Keratinocyte (primary cell): ENCODE results near the gene HSH2D. TPM values are rescaled to one million over a fixed set of nuclear protein-coding genes. Genes with fewer than 3 reads are reported as not detected.

ENCODE experiments used
- DNase-seq: peaks from one replicate; pipeline ENCODE4 v3.0.0-alpha.2; 2011; ENCODE audit warnings: low read depth, missing footprints, low spot score
- FAIRE-seq: peaks from 2 replicates; lab custom pipeline; 2011; peaks lifted over from hg19 to GRCh38; lab: Jason Lieb, UNC
- H2AFZ ChIP-seq: 2 replicates; pipeline ENCODE4 v1.6.0; 2012; ENCODE audit warnings: low read length, control low read depth, inconsistent platforms; ENCODE audit not compliant: control insufficient read depth
- H3K27ac ChIP-seq: 2 replicates; pipeline ENCODE4 v1.5.1; 2011; ENCODE audit warnings: low read length; ENCODE audit not compliant: control insufficient read depth, insufficient read depth
- H3K27me3 ChIP-seq: 3 replicates; pipeline ENCODE4 v1.6.0; 2011; ENCODE audit warnings: low read length; ENCODE audit not compliant: control insufficient read depth, insufficient read depth; ENCODE audit errors: extremely low read depth
- H3K36me3 ChIP-seq, 2 experiments: 2 replicates in 1 of 2; 3 replicates in 1 of 2; pipeline ENCODE4 v1.5.1; 2011; ENCODE audit warnings: low read length in 2 of 2, mild to moderate bottlenecking in 1 of 2; ENCODE audit not compliant: control insufficient read depth in 2 of 2, insufficient read depth in 2 of 2; ENCODE audit errors: extremely low read depth in 1 of 2
- H3K4me1 ChIP-seq: 3 replicates; pipeline ENCODE4 v1.5.1; 2011; ENCODE audit warnings: low read length; ENCODE audit not compliant: control insufficient read depth, insufficient read depth; ENCODE audit errors: extremely low read depth
- H3K4me2 ChIP-seq: 3 replicates; pipeline ENCODE4 v1.6.0; 2011; ENCODE audit warnings: low read depth, low read length; ENCODE audit not compliant: control insufficient read depth, insufficient read depth; ENCODE audit errors: extremely low read depth
- H3K4me3 ChIP-seq, 3 experiments: fragments of 200-600 bp in 1 of 3; sonication (generic) in 1 of 3; 2 replicates in 2 of 3; 3 replicates in 1 of 3; pipeline ENCODE4 v1.5.1; 2011 to 2016; ENCODE audit warnings: low read length in 3 of 3, mild to moderate bottlenecking in 3 of 3, control low read depth in 2 of 3, inconsistent platforms in 1 of 3, low read depth in 1 of 3, mixed read lengths in 1 of 3, mixed run types in 1 of 3, moderate library complexity in 1 of 3; ENCODE audit not compliant: control insufficient read depth in 2 of 3, insufficient read depth in 2 of 3; ENCODE audit errors: extremely low read depth in 1 of 3
- H3K79me2 ChIP-seq: 2 replicates; pipeline ENCODE4 v1.6.0; 2012; ENCODE audit warnings: low read length; ENCODE audit not compliant: control insufficient read depth, insufficient read depth
- H3K9ac ChIP-seq: 3 replicates; pipeline ENCODE4 v1.6.0; 2011; ENCODE audit warnings: low read length; ENCODE audit not compliant: control insufficient read depth, insufficient read depth; ENCODE audit errors: extremely low read depth
- H3K9me1 ChIP-seq: 3 replicates; pipeline ENCODE4 v1.6.0; 2011; ENCODE audit warnings: low read length; ENCODE audit not compliant: control insufficient read depth, insufficient read depth; ENCODE audit errors: extremely low read depth
- H3K9me3 ChIP-seq: 2 replicates; pipeline ENCODE4 v1.5.1; 2012; ENCODE audit warnings: low read depth, low read length; ENCODE audit not compliant: control insufficient read depth
- H4K20me1 ChIP-seq: 3 replicates; pipeline ENCODE4 v1.6.0; 2011; ENCODE audit warnings: low read length; ENCODE audit not compliant: control insufficient read depth, insufficient read depth; ENCODE audit errors: extremely low read depth
- EZH2 ChIP-seq: IDR thresholded peaks from one replicate; pipeline ENCODE4 v1.6.1; 2012; ENCODE audit warnings: inconsistent platforms, mild to moderate bottlenecking, low read length, moderate library complexity
- dilution Hi-C: fragments of 300-500 bp; cut with MboI; formaldehyde crosslinking; loops from one replicate; pipeline ENCODE4 v1.7.0; 2020; ENCODE audit warnings: low sequenced_read_pairs; ENCODE audit not compliant: extremely low pct_ligation_motif_present
- polyA plus RNA-seq, 5 experiments: library from polyadenylated mRNA; depleted of rRNA in 3 of 5; stranded (reverse) in 3 of 5; stranded (forward) in 1 of 5; unstranded in 1 of 5; fragments of >200 nt; gene quantifications; 1 replicate in 1 of 5; 2 replicates in 3 of 5; 3 replicates in 1 of 5; pipeline versions ENCODE4 v1.2.1 to v1.2.3, GENCODE V29; 2011 to 2012; ENCODE audit warnings: missing spikeins in 2 of 5, low read depth in 1 of 5, low replicate concordance in 1 of 5
- TF ChIP-seq, protein P1 (sequence below), 3 experiments: IDR thresholded peaks in 1 of 3; conservative IDR thresholded peaks in 1 of 3; optimal IDR thresholded peaks in 1 of 3; 2 replicates in 2 of 3; 3 replicates in 1 of 3; pipeline versions ENCODE3 to v1.5.1; 2011; ENCODE audit warnings: low read length in 3 of 3, mild to moderate bottlenecking in 3 of 3, moderate library complexity in 2 of 3, control low read depth in 1 of 3, inconsistent platforms in 1 of 3; ENCODE audit not compliant: insufficient read depth in 2 of 3; ENCODE audit errors: extremely low read depth in 1 of 3

HSH2D gene
- polyA plus RNA-seq, 1 donor (not counting 4 experiments of a cell fraction or from before 2014, with no cell fraction given), result 1.1 TPM

DNA sequence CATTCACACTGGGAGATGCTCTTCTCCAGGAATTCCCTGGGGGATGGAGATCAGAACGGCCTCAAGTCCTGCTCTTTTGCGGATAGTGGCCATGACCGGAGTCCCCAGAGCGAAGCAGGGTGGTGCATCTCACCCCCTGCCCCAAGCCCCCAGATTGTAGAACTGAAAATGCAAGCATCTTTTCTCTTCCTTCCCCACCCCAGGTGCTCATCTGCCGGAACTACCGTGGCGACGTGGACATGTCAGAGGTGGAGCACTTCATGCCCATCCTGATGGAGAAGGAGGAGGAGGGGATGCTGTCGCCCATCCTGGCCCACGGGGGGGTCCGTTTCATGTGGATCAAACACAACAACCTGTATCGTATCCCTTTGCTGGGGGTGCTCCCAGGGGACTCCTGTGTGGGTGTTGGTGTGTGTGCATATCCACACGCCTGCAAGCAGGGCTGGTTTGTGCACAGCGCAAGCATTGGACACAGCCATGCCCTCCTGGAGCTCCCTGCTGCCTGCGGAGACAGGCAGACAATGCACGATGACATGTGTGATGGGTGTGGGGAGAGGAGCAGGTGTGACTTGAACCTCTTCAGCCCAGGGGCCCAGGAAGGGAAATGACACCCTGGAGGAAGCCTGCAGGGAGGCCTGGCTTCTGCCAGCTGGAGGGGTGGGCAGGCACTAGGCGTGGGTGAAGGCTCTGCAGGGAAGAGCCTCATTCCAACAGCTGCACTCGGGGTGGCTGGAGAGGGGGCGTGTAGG lies 59.9 kb downstream of the HSH2D start:
- peaks cover 29 to 31% of the 10 kb centered on the region in 2 experiments for H3K36me3 ChIP-seq
- peaks cover 16% of the 10 kb centered on the region for H3K4me1 ChIP-seq
- no peak overlapping the region for H3K4me3 ChIP-seq
- DNase-seq, result no peak
- H3K27ac ChIP-seq, result no peak overlapping the region
- H3K9me1 ChIP-seq, result peaks cover 3% of the 10 kb centered on the region
- H3K9ac ChIP-seq, result no peak overlapping the region
- peaks cover 32% of the 10 kb centered on the region for H3K79me2 ChIP-seq
- no peak overlapping the region for H2AFZ ChIP-seq
- TF ChIP-seq, protein P1, sequence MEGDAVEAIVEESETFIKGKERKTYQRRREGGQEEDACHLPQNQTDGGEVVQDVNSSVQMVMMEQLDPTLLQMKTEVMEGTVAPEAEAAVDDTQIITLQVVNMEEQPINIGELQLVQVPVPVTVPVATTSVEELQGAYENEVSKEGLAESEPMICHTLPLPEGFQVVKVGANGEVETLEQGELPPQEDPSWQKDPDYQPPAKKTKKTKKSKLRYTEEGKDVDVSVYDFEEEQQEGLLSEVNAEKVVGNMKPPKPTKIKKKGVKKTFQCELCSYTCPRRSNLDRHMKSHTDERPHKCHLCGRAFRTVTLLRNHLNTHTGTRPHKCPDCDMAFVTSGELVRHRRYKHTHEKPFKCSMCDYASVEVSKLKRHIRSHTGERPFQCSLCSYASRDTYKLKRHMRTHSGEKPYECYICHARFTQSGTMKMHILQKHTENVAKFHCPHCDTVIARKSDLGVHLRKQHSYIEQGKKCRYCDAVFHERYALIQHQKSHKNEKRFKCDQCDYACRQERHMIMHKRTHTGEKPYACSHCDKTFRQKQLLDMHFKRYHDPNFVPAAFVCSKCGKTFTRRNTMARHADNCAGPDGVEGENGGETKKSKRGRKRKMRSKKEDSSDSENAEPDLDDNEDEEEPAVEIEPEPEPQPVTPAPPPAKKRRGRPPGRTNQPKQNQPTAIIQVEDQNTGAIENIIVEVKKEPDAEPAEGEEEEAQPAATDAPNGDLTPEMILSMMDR (optimal IDR thresholded peaks at IDR 0.05 in 1 of 3, IDR thresholded peaks at IDR 0.05 in 1 of 3, conservative IDR thresholded peaks at IDR 0.05 in 1 of 3; ENCODE audit: extremely low read depth in 1 of 3, insufficient read depth in 2 of 3, low read length in 3 of 3), result no peak
- TF ChIP-seq EZH2, result no peak
- no peak overlapping the region for H3K4me2 ChIP-seq
- no peaks in the 10 kb centered on the region for H3K9me3 ChIP-seq
- H3K27me3 ChIP-seq, result no peaks in the 10 kb centered on the region
- no peak for FAIRE-seq
- H4K20me1 ChIP-seq, result peaks cover 2% of the 10 kb centered on the region
- dilution Hi-C loops, result loop anchor here (25.0 kb wide), 1 partner anchor 159 kb away; no protein-coding TSS in a partner anchor

DNA sequence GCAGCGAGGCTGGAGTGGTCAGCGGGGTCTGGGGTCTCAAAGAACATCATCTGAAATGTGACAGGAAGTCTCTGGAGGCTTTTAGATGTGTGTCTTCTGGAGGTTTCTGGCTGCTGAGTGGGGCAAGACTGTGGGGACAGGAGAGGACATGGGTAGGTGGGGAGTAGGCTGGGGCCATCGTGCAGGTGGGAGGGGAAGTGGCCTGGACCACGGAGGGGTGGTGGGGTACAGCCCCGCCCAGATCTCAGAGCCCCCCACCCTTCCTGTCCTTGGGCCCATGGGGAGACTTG lies 60.5 kb downstream of the HSH2D start:
- Histone ChIP-seq H3K27me3 (no peaks in the 10 kb centered on the region), H3K4me2 (no peak overlapping the region), H2AFZ (no peak overlapping the region), H4K20me1 (peaks cover 2% of the 10 kb centered on the region), H3K9me3 (no peaks in the 10 kb centered on the region), H3K79me2 (peaks cover 27% of the 10 kb centered on the region), H3K4me3 (no peak overlapping the region), H3K36me3 (peaks cover 31 to 35% of the 10 kb centered on the region in 2 experiments), H3K27ac (no peak overlapping the region), H3K4me1 (peaks cover 10% of the 10 kb centered on the region), H3K9ac (no peak overlapping the region), H3K9me1 (peaks cover 3% of the 10 kb centered on the region)
- FAIRE-seq, result no peak
- TF ChIP-seq EZH2, result no peak
- TF ChIP-seq, protein P1 (optimal IDR thresholded peaks at IDR 0.05 in 1 of 3, IDR thresholded peaks at IDR 0.05 in 1 of 3, conservative IDR thresholded peaks at IDR 0.05 in 1 of 3; ENCODE audit: extremely low read depth in 1 of 3, insufficient read depth in 2 of 3, low read length in 3 of 3), result no peak
- DNase-seq, result no peak
- dilution Hi-C loops, result loop anchor here (25.0 kb wide), 1 partner anchor 158 kb away; no protein-coding TSS in a partner anchor
